HG02981 (cell line): ENCODE results near the gene CD82.
"Not testable (repeated sequence)": the region's sequence is repeated elsewhere in the genome, so short reads cannot be mapped to it uniquely, and the experiment has no call there.

Experiments used
- ATAC-seq: cut with Tn5 transposase; IDR thresholded peaks from one replicate; pipeline ENCODE4 v1.9.1; 2021; ENCODE audit warnings: mild to moderate bottlenecking, moderate library complexity; ENCODE audit not compliant: unreplicated experiment

CD82 gene

GRCh38 chr11:44658506-44658850 is 93.0 kb downstream of the CD82 start:
- no peak for ATAC-seq

GRCh38 chr11:44659641-44660040 is 94.2 kb downstream of the CD82 start:
- no peak for ATAC-seq

- not testable (repeated sequence) for ATAC-seq
These were observed 95.1 kb downstream of the CD82 start for GRCh38 chr11:44660535-44660934.

- ATAC-seq = no peak
These were observed 95.9 kb downstream of the CD82 start for GRCh38 chr11:44661311-44661717.
